ENCODE data around the gene DLG1. TPM values are rescaled to one million over a fixed set of nuclear protein-coding genes. Genes with fewer than 3 reads are reported as not detected.

Gene DLG1
- polyA plus RNA-seq, 1 donor from 2014 or later, result 43.9 TPM

- Histone ChIP-seq H3K4me2 (ENCODE audit: low read length) (no peak overlapping the region), H3K9me2 (ENCODE audit: insufficient read depth, low read length) (no peaks in the 10 kb centered on the region), H3K4me3 (ENCODE audit: low read length) (no peak overlapping the region), H3K9ac (ENCODE audit: low read length) (no peak overlapping the region), H4K20me1 (ENCODE audit: insufficient read depth) (no peaks in the 10 kb centered on the region), H3K36me3 (ENCODE audit: insufficient read depth, low read length) (no peaks in the 10 kb centered on the region), H3K27ac (ENCODE audit: low read length) (no peak overlapping the region), H2AFZ (ENCODE audit: low read depth, low read length) (no peak overlapping the region), H3K9me3 (ENCODE audit: low read length) (no peaks in the 10 kb centered on the region), H3F3A (ENCODE audit: insufficient read depth, low read length, poor library complexity, severe bottlenecking) (no peaks in the 10 kb centered on the region), H3K79me2 (replicated peaks; ENCODE audit: insufficient read depth, low read length) (no peaks in the 10 kb centered on the region), H3K27me3 (ENCODE audit: insufficient read depth, low read depth, low read length) (no peaks in the 10 kb centered on the region)
- TF ChIP-seq REST (IDR thresholded peaks at IDR 0.05; ENCODE audit: borderline replicate concordance) (no peak), POLR2AphosphoS5 (IDR thresholded peaks at IDR 0.05) (no peak), CTCF (IDR thresholded peaks at IDR 0.05; ENCODE audit: poor library complexity, severe bottlenecking) (peak; percentile 89), EP300 (conservative IDR thresholded peaks at IDR 0.05; ENCODE audit: poor library complexity, severe bottlenecking) (no peak), RAD21 (conservative IDR thresholded peaks at IDR 0.05) (peak; percentile 93), SMC3 (conservative IDR thresholded peaks at IDR 0.05; ENCODE audit: poor library complexity) (peak; percentile 86), MXI1 (conservative IDR thresholded peaks at IDR 0.05; ENCODE audit: poor library complexity, severe bottlenecking) (no peak)
Measured at GRCh38 chr3:197186887-197187588, 111.4 kb downstream of the DLG1 start.

DNA sequence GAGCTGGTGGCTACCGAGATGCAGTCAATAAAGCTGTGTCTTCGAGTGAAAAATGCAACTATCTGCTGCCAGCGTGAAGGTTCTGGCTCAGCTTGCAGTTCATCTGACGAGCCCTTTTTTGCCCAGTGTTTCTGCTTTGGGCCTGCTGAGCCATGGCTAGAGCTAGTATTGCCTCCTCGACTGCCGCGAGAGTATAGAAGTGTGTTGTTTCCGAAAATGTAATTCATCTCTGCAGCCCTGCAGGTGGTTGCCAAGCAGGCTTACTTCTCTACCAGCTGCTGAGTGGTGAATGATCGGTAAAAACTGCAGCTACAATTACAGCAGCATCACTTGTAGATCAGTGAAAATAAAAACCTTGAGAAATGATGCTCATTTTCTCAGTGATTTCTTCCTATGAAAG lies 114.8 kb downstream of the DLG1 start:
- no peak overlapping the region for H2AFZ ChIP-seq (ENCODE audit: low read depth, low read length)
- H3K4me2 ChIP-seq (ENCODE audit: low read length), result peak overlapping the region; percentile 32
- no peaks in the 10 kb centered on the region for H3F3A ChIP-seq (ENCODE audit: insufficient read depth, low read length, poor library complexity, severe bottlenecking)
- no peak for TF ChIP-seq MXI1 (conservative IDR thresholded peaks at IDR 0.05; ENCODE audit: poor library complexity, severe bottlenecking)
- peak; percentile 21 for TF ChIP-seq RAD21 (conservative IDR thresholded peaks at IDR 0.05)
- H3K79me2 ChIP-seq (replicated peaks; ENCODE audit: insufficient read depth, low read length), result no peaks in the 10 kb centered on the region
- H3K36me3 ChIP-seq (ENCODE audit: insufficient read depth, low read length), result no peaks in the 10 kb centered on the region
- H3K9me2 ChIP-seq (ENCODE audit: insufficient read depth, low read length), result no peaks in the 10 kb centered on the region
- H3K4me3 ChIP-seq (ENCODE audit: low read length), result peak overlapping the region; percentile 58
- peak overlapping the region; percentile 49 for H3K9ac ChIP-seq (ENCODE audit: low read length)
- H3K27me3 ChIP-seq (ENCODE audit: insufficient read depth, low read depth, low read length), result no peaks in the 10 kb centered on the region
- peak overlapping the region; percentile 65 for H3K27ac ChIP-seq (ENCODE audit: low read length)
- no peaks in the 10 kb centered on the region for H4K20me1 ChIP-seq (ENCODE audit: insufficient read depth)
- H3K9me3 ChIP-seq (ENCODE audit: low read length), result no peaks in the 10 kb centered on the region

- no peak overlapping the region for H3K27ac ChIP-seq (ENCODE audit: low read length)
- H3K4me2 ChIP-seq (ENCODE audit: low read length), result peak overlapping the region; percentile 1
- H3K9ac ChIP-seq (ENCODE audit: low read length), result no peak overlapping the region
- no peaks in the 10 kb centered on the region for H3K9me3 ChIP-seq (ENCODE audit: low read length)
- no peak for TF ChIP-seq EZH2 (IDR thresholded peaks at IDR 0.05; ENCODE audit: borderline replicate concordance, insufficient read depth, low read length, poor library complexity, severe bottlenecking)
- no peak for TF ChIP-seq MXI1 (conservative IDR thresholded peaks at IDR 0.05; ENCODE audit: poor library complexity, severe bottlenecking)
- no peak for TF ChIP-seq REST (IDR thresholded peaks at IDR 0.05; ENCODE audit: borderline replicate concordance)
- TF ChIP-seq EP300 (conservative IDR thresholded peaks at IDR 0.05; ENCODE audit: poor library complexity, severe bottlenecking), result no peak
- no peak for TF ChIP-seq POLR2AphosphoS5 (IDR thresholded peaks at IDR 0.05)
- TF ChIP-seq RAD21 (conservative IDR thresholded peaks at IDR 0.05), result no peak
- no peak for TF ChIP-seq SMC3 (conservative IDR thresholded peaks at IDR 0.05; ENCODE audit: poor library complexity)
- H2AFZ ChIP-seq (ENCODE audit: low read depth, low read length), result no peak overlapping the region
- no peaks in the 10 kb centered on the region for H3K9me2 ChIP-seq (ENCODE audit: insufficient read depth, low read length)
- no peaks in the 10 kb centered on the region for H3F3A ChIP-seq (ENCODE audit: insufficient read depth, low read length, poor library complexity, severe bottlenecking)
- peak overlapping the region; percentile 58 for H3K4me3 ChIP-seq (ENCODE audit: low read length)
- H3K79me2 ChIP-seq (replicated peaks; ENCODE audit: insufficient read depth, low read length), result no peaks in the 10 kb centered on the region
- H4K20me1 ChIP-seq (ENCODE audit: insufficient read depth), result no peaks in the 10 kb centered on the region
- no peaks in the 10 kb centered on the region for H3K36me3 ChIP-seq (ENCODE audit: insufficient read depth, low read length)
- H3K27me3 ChIP-seq (ENCODE audit: insufficient read depth, low read depth, low read length), result no peaks in the 10 kb centered on the region
Measured at GRCh38 chr3:197181741-197182140, 116.7 kb downstream of the DLG1 start.

Measured in neural cell (in vitro differentiated cells).